Sigmoid colon (tissue), 7 donors: ENCODE data around the gene BCCIP. TPM values are rescaled to one million over a fixed set of nuclear protein-coding genes. Genes with fewer than 3 reads are reported as not detected.

Experiments used
- DNase-seq: peaks from one replicate; pipeline ENCODE4 v3.0.0-alpha.2; 2019
- H3K27ac ChIP-seq, 4 donors: fragments of 200-600 bp; sonication (generic); one replicate each; pipeline ENCODE4 v1.5.1; 2016 to 2019; ENCODE audit warnings: mild to moderate bottlenecking in 1 of 4
- H3K27me3 ChIP-seq, 3 donors: fragments of 200-600 bp; sonication (generic); one replicate each; pipeline ENCODE4 v1.5.1; 2019; ENCODE audit warnings: mild to moderate bottlenecking in 1 of 3
- H3K36me3 ChIP-seq, 4 donors: fragments of 200-600 bp; sonication (generic); one replicate each; pipeline ENCODE4 v1.5.1; 2016 to 2019
- H3K4me1 ChIP-seq, 4 donors: fragments of 200-600 bp; sonication (generic); one replicate each; pipeline ENCODE4 v1.5.1; 2017 to 2019
- H3K4me3 ChIP-seq, 4 donors: fragments of 200-600 bp; sonication (generic); one replicate each; pipeline ENCODE4 v1.5.1; 2017 to 2019; ENCODE audit warnings: mild to moderate bottlenecking in 2 of 4, moderate library complexity in 1 of 4
- H3K9me3 ChIP-seq, 4 donors: fragments of 200-600 bp in 3 of 4; sonication (generic) in 3 of 4; one replicate each; pipeline versions ENCODE4 v1.5.1 to v1.6.1; 2013 to 2019
- EP300 ChIP-seq, 4 donors: sonication (generic); formaldehyde crosslinking; IDR thresholded peaks; one replicate each; pipeline ENCODE4 v1.6.1; 2017; ENCODE audit warnings: antibody characterized with exemption in 4 of 4
- POLR2A ChIP-seq, 2 donors: fragments of 450-650 bp; IDR thresholded peaks; one replicate each; pipeline ENCODE4 v1.6.1; 2016; ENCODE audit warnings: antibody characterized with exemption in 2 of 2, mild to moderate bottlenecking in 2 of 2, moderate library complexity in 2 of 2
- POLR2AphosphoS5 ChIP-seq, 4 donors: sonication (generic); formaldehyde crosslinking; IDR thresholded peaks; one replicate each; pipeline ENCODE4 v1.6.1; 2017; ENCODE audit warnings: antibody characterized with exemption in 4 of 4
- WGBS, 2 donors: extraction: QIAGEN DNeasy Blood & Tissue Kit; methylation state at CpG; one replicate each; pipeline ENCODE4 v1.1.7; 2013; 5-methylcytosine and 5-hydroxymethylcytosine counted together
- intact Hi-C: fragments of 100-400 bp; cut with DNase I; formaldehyde crosslinking; loops from one replicate; pipeline ENCODE4 v1.15.1; 2023
- polyA plus RNA-seq, 3 donors: library from polyadenylated mRNA; stranded (reverse); fragments of 200-250 nt; gene quantifications; one replicate each; pipeline ENCODE4 v1.2.3, GENCODE V29; 2013
- total RNA-seq, 4 donors: library from RNA; depleted of rRNA; stranded (reverse); fragments of >200 nt; gene quantifications; one replicate each; pipeline ENCODE4 v1.1.0, GENCODE V29; 2016
- TF ChIP-seq, protein P1 (sequence below), 4 experiments: fragments of 450-650 bp in 3 of 4; fragments of 200-600 bp in 1 of 4; IDR thresholded peaks; one replicate each; pipeline ENCODE4 v1.5.1; 2016 to 2019; ENCODE audit warnings: antibody characterized with exemption in 4 of 4, mild to moderate bottlenecking in 3 of 4, moderate library complexity in 2 of 4
- donor health status: healthy with polysubstance abuse.
- donor health status: Bipolar disorder and iron deficiency.
- donor health status: healthy.

Gene BCCIP
- total and polyA plus RNA-seq, 7 donors, result 37.7 to 61.4 (median 49.9) TPM

DNA sequence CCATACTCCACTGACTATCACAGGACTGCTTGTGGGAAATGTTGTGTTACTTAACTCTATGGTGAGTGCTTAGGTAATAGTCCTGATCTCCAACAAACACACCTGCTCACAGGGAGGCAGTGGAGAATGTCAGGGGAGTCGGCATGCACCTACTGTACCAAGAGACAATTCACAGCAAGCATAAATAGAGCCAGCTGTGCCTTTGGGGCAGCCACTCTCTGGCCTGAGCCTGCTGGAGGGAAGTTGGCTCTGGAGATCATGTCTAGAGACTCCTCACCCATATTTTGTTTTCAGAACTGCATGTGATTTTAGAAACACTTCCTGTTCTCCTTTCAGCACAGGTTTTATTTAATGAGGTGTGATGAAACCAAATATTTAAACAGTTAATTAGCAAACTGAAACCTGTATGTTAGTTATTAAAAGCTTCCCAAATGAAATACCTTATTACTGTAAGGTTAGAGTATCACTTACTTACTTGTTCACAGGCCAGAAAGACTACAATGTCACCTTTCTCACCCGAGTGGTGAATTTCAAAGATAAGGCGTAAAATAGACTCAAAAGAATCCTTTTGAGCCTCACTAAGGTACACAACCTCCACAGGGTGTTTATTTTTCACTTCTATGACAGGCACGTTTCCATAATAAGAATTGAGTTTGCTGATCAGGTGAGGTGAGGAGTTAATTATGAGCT, 35.9 kb downstream of the BCCIP start:
- no peaks in the 10 kb centered on the region for H3K27me3 ChIP-seq
- H3K4me1 ChIP-seq, result no peaks in the 10 kb centered on the region
- no peak overlapping the region for H3K27ac ChIP-seq
- no peaks in the 10 kb centered on the region for H3K9me3 ChIP-seq
- H3K4me3 ChIP-seq, result no peak overlapping the region
- TF ChIP-seq, protein P1, sequence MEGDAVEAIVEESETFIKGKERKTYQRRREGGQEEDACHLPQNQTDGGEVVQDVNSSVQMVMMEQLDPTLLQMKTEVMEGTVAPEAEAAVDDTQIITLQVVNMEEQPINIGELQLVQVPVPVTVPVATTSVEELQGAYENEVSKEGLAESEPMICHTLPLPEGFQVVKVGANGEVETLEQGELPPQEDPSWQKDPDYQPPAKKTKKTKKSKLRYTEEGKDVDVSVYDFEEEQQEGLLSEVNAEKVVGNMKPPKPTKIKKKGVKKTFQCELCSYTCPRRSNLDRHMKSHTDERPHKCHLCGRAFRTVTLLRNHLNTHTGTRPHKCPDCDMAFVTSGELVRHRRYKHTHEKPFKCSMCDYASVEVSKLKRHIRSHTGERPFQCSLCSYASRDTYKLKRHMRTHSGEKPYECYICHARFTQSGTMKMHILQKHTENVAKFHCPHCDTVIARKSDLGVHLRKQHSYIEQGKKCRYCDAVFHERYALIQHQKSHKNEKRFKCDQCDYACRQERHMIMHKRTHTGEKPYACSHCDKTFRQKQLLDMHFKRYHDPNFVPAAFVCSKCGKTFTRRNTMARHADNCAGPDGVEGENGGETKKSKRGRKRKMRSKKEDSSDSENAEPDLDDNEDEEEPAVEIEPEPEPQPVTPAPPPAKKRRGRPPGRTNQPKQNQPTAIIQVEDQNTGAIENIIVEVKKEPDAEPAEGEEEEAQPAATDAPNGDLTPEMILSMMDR (IDR thresholded peaks at IDR 0.05), result no peak
- TF ChIP-seq EP300 (IDR thresholded peaks at IDR 0.05) (no peak), POLR2A (IDR thresholded peaks at IDR 0.05) (no peak), POLR2AphosphoS5 (IDR thresholded peaks at IDR 0.05) (no peak)
- H3K36me3 ChIP-seq, result peaks cover 0 to 39% (median 7%) of the 10 kb centered on the region in 4 donors
- DNase-seq, result no peak
- 63 to 84% methylated on average over 4 of the region's 4 CpGs for WGBS, 2 donors
- intact Hi-C loops, result no loop called here

DNA sequence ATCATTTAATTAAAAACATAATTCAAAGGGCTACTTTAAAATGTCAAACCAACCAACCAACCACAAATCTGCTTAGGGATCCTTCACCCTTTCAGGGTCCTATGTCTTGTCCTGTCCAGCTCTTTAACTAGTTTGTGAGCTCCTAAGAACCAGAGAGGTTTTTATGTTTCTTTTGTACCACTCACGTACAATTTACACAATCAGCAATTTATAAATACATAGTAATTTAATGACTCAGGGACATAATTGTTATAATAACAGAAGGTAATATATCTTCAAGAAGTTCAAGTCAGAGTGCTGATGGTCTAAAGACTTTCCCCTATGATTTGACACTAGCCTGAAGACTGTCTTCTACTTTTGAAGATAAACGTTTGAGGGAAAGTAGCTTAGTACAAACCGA, 41.8 kb downstream of the BCCIP start:
- Histone ChIP-seq H3K9me3 (no peaks in the 10 kb centered on the region), H3K4me3 (no peak overlapping the region), H3K27me3 (no peaks in the 10 kb centered on the region), H3K4me1 (no peaks in the 10 kb centered on the region), H3K27ac (no peak overlapping the region), H3K36me3 (peaks cover 0 to 26% (median 15%) of the 10 kb centered on the region in 4 donors)
- intact Hi-C loops, result no loop called here
- WGBS, 2 donors, result 90% methylated on average over 3 of the region's 3 CpGs
- DNase-seq, result no peak
- TF ChIP-seq, protein P1 (IDR thresholded peaks at IDR 0.05), result no peak
- TF ChIP-seq EP300 (IDR thresholded peaks at IDR 0.05), result no peak

DNA sequence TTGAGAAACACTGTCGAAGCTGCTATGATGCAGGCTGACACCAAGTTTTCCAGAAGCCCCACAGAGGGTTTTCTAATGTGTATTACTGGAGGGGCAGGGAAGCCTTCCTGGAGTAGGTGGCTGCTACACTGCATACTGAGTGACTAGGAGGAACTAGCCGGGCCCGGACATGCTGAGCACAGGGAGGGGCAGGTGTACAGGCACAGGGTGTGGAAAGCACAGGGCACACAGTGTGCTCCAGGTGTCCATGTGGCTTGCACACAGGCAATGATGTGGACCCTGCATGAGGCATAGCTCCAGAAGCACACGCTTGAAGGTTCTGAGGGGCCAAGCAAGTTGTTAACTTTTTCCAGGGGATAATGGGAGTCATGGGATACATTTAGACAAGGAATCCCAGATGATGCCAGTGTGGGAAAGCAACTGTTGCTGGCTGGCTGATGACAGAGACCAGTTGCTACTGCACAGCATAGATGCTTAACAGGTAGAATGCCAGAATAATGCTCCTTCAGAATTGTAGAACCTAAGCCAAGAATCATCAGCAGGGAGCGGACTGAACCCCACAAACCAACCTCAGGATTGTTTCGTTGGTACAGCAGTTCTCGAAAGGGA, 43.2 kb downstream of the BCCIP start:
- Histone ChIP-seq H3K36me3 (peaks cover 0 to 26% (median 15%) of the 10 kb centered on the region in 4 donors), H3K4me1 (no peaks in the 10 kb centered on the region), H3K9me3 (no peaks in the 10 kb centered on the region), H3K27ac (no peak overlapping the region), H3K4me3 (no peak overlapping the region), H3K27me3 (no peaks in the 10 kb centered on the region)
- no peak for TF ChIP-seq POLR2A (IDR thresholded peaks at IDR 0.05)
- TF ChIP-seq POLR2AphosphoS5 (IDR thresholded peaks at IDR 0.05), result no peak
- TF ChIP-seq, protein P1 (IDR thresholded peaks at IDR 0.05), result no peak
- TF ChIP-seq EP300 (IDR thresholded peaks at IDR 0.05), result no peak
- intact Hi-C loops, result loop anchor here (1.0 kb wide), 1 partner anchor 17 kb away; no protein-coding TSS in a partner anchor
- WGBS, 2 donors, result 83 to 91% methylated on average over 7 of the region's 7 CpGs
- DNase-seq, result no peak

DNA sequence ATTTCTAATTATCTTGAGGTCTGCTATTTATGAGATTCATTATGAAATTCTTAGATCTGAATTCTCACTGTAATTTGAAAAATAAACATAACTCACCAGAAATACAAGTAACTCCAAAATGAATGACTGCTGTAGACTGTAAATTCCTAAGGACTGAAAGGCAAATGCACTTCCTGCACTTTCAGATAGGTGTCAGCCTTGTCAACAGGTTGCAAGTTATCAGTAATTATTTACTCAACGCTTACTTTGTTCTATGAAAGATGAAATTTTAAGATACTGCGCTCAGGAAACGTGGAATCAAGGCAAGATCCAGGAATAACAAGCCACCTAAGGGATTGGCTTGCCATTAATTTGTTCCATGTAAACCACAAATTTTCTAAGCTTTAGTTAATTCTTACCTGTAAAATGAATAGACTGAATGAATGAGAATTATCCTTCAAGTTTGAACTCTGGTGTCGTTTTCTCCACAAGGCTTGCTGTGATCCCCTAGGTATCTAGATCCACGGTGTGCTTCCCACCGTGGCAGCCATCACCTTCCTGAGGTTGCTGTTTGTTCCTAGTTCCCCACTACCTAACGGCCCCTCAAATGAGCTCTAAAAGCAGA, 45.1 kb downstream of the BCCIP start:
- TF ChIP-seq, protein P1 (IDR thresholded peaks at IDR 0.05), result peak; percentile 10 to 74 (median 61)
- no peak for TF ChIP-seq POLR2AphosphoS5 (IDR thresholded peaks at IDR 0.05)
- H3K4me3 ChIP-seq, result no peak overlapping the region
- H3K36me3 ChIP-seq, result peaks cover 0 to 26% (median 15%) of the 10 kb centered on the region in 4 donors
- no peaks in the 10 kb centered on the region for H3K27me3 ChIP-seq
- intact Hi-C loops, result no loop called here
- H3K4me1 ChIP-seq, result peaks cover 0 to 4% (median 0%) of the 10 kb centered on the region in 4 donors
- no peaks in the 10 kb centered on the region for H3K9me3 ChIP-seq
- DNase-seq, result no peak
- no peak overlapping the region for H3K27ac ChIP-seq
- 37 to 66% methylated on average over 7 of the region's 7 CpGs for WGBS, 2 donors
